ENCODE results near the gene TTN. TPM values are rescaled to one million over a fixed set of nuclear protein-coding genes. Genes with fewer than 3 reads are reported as not detected.

Gene TTN
- total and polyA plus RNA-seq, 4 donors, result 0.01 to 3.0 (median 0.80) TPM

DNA sequence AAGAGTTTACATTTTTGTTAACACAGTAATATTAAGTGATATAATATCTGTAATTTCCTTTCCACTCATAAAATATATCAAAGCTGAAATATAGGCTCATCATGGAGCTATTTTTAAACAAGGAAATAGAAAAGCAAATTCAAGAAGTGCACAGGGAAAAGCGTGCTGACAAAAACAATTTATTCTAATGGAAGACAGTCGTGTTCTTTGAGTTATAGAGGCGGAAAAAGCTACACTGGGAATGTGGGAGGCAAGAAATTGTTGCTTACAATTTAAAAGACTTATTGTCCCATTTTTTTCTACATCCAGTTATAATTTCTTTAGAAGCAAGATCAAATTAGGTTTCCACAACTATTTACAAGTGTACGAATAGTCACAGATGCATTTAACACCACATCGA is 3.2 kb upstream of the TTN start:
- no peaks in the 10 kb centered on the region for H3K9me3 ChIP-seq (ENCODE audit: control insufficient read depth in 4 of 4, low read length in 3 of 4)
- TF ChIP-seq, protein P1, sequence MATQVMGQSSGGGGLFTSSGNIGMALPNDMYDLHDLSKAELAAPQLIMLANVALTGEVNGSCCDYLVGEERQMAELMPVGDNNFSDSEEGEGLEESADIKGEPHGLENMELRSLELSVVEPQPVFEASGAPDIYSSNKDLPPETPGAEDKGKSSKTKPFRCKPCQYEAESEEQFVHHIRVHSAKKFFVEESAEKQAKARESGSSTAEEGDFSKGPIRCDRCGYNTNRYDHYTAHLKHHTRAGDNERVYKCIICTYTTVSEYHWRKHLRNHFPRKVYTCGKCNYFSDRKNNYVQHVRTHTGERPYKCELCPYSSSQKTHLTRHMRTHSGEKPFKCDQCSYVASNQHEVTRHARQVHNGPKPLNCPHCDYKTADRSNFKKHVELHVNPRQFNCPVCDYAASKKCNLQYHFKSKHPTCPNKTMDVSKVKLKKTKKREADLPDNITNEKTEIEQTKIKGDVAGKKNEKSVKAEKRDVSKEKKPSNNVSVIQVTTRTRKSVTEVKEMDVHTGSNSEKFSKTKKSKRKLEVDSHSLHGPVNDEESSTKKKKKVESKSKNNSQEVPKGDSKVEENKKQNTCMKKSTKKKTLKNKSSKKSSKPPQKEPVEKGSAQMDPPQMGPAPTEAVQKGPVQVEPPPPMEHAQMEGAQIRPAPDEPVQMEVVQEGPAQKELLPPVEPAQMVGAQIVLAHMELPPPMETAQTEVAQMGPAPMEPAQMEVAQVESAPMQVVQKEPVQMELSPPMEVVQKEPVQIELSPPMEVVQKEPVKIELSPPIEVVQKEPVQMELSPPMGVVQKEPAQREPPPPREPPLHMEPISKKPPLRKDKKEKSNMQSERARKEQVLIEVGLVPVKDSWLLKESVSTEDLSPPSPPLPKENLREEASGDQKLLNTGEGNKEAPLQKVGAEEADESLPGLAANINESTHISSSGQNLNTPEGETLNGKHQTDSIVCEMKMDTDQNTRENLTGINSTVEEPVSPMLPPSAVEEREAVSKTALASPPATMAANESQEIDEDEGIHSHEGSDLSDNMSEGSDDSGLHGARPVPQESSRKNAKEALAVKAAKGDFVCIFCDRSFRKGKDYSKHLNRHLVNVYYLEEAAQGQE (IDR thresholded peaks at IDR 0.05), result no peak
- no peak for TF ChIP-seq RXRA (IDR thresholded peaks at IDR 0.05)
- no peak for TF ChIP-seq FOXA2 (IDR thresholded peaks at IDR 0.05)
- no peak for TF ChIP-seq HNF4A (conservative IDR thresholded peaks at IDR 0.05)
- no peak for TF ChIP-seq NR2F2 (IDR thresholded peaks at IDR 0.05)
- no peak for TF ChIP-seq EGR1 (IDR thresholded peaks at IDR 0.05; ENCODE audit: low read depth in 2 of 2)
- TF ChIP-seq, protein P2, sequence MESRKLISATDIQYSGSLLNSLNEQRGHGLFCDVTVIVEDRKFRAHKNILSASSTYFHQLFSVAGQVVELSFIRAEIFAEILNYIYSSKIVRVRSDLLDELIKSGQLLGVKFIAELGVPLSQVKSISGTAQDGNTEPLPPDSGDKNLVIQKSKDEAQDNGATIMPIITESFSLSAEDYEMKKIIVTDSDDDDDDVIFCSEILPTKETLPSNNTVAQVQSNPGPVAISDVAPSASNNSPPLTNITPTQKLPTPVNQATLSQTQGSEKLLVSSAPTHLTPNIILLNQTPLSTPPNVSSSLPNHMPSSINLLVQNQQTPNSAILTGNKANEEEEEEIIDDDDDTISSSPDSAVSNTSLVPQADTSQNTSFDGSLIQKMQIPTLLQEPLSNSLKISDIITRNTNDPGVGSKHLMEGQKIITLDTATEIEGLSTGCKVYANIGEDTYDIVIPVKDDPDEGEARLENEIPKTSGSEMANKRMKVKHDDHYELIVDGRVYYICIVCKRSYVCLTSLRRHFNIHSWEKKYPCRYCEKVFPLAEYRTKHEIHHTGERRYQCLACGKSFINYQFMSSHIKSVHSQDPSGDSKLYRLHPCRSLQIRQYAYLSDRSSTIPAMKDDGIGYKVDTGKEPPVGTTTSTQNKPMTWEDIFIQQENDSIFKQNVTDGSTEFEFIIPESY (IDR thresholded peaks at IDR 0.05), result no peak
- TF ChIP-seq, protein P3, sequence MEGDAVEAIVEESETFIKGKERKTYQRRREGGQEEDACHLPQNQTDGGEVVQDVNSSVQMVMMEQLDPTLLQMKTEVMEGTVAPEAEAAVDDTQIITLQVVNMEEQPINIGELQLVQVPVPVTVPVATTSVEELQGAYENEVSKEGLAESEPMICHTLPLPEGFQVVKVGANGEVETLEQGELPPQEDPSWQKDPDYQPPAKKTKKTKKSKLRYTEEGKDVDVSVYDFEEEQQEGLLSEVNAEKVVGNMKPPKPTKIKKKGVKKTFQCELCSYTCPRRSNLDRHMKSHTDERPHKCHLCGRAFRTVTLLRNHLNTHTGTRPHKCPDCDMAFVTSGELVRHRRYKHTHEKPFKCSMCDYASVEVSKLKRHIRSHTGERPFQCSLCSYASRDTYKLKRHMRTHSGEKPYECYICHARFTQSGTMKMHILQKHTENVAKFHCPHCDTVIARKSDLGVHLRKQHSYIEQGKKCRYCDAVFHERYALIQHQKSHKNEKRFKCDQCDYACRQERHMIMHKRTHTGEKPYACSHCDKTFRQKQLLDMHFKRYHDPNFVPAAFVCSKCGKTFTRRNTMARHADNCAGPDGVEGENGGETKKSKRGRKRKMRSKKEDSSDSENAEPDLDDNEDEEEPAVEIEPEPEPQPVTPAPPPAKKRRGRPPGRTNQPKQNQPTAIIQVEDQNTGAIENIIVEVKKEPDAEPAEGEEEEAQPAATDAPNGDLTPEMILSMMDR (IDR thresholded peaks at IDR 0.05; ENCODE audit: low read depth, low read length, missing input control), result no peak
- TF ChIP-seq SP1 (IDR thresholded peaks at IDR 0.05), result no peak
- TF ChIP-seq YY1 (IDR thresholded peaks at IDR 0.05), result no peak
- TF ChIP-seq TAF1 (conservative IDR thresholded peaks at IDR 0.05), result no peak
- no peak for TF ChIP-seq HNF4G (IDR thresholded peaks at IDR 0.05)
- TF ChIP-seq, protein P4, sequence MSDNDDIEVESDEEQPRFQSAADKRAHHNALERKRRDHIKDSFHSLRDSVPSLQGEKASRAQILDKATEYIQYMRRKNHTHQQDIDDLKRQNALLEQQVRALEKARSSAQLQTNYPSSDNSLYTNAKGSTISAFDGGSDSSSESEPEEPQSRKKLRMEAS (IDR thresholded peaks at IDR 0.05), result no peak
- no peak for TF ChIP-seq JUND (IDR thresholded peaks at IDR 0.05)
- TF ChIP-seq, protein P5, sequence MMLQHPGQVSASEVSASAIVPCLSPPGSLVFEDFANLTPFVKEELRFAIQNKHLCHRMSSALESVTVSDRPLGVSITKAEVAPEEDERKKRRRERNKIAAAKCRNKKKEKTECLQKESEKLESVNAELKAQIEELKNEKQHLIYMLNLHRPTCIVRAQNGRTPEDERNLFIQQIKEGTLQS (IDR thresholded peaks at IDR 0.05), result no peak
- no peak for TF ChIP-seq RAD21 (IDR thresholded peaks at IDR 0.05)
- no peak for TF ChIP-seq GABPA (IDR thresholded peaks at IDR 0.05 in 1 of 2, conservative IDR thresholded peaks at IDR 0.05 in 1 of 2)
- no peak for TF ChIP-seq FOXA1 (IDR thresholded peaks at IDR 0.05)
- no peak for DNase-seq (ENCODE audit: low spot score)
- no peak overlapping the region for H3K4me3 ChIP-seq (ENCODE audit: low read depth in 1 of 3, low read length in 3 of 3)
- no peaks in the 10 kb centered on the region for H3K27me3 ChIP-seq (ENCODE audit: control insufficient read depth in 4 of 4, insufficient read depth in 4 of 4, low read length in 3 of 4)
- no peaks in the 10 kb centered on the region for H3K36me3 ChIP-seq (ENCODE audit: control insufficient read depth in 4 of 4, insufficient read depth in 3 of 4, low read depth in 1 of 4, low read length in 3 of 4)
- H3K9ac ChIP-seq (ENCODE audit: low read depth in 1 of 2, low read length in 2 of 2), result no peak overlapping the region
- WGBS, result 85% methylated on average over 5 of the region's 5 CpGs
- H3K4me1 ChIP-seq (ENCODE audit: control insufficient read depth in 4 of 4, insufficient read depth in 4 of 4, low read length in 3 of 4), result no peaks in the 10 kb centered on the region
- H3K27ac ChIP-seq (ENCODE audit: low read depth in 1 of 2, low read length in 2 of 2), result no peak overlapping the region

Measured in liver (tissue), 9 donors.